ENCODE results near the gene PSTPIP1.

PSTPIP1 gene

DNA sequence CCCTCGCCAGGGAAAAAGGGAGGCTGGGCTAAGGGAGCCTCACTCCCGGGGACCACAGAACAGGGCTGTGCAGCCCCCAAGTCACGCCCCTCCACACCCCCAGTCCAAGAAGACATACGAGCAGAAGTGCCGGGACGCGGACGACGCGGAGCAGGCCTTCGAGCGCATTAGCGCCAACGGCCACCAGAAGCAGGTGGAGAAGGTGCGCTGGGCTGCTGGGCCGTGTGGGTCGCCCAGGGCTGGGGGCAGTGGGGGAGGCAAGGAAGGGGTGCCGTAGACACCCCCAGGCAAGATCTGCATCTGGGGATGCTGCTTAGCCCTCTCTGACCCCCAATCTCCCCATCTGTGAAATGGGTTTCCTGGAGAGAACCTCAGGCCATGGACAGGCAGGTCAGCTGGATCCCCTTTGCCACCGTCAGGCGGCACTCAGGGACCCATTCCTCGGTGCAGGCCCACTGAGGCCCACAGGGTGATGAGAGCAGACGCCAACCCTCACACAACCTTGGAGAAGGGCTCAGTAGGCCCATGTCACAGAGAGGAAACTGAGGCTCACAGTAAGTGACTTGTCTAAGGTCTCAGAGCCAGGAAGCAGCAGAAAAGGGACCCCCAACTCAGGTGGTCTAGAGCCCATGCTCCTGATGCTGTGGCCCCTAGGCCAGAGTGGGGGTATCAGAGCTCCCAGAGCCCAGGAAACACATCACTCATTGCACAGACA is 33.7 kb downstream of the PSTPIP1 start:
- Histone ChIP-seq H3K4me1 (ENCODE audit: control insufficient read depth, insufficient read depth, low read length, unreplicated experiment) (no peaks in the 10 kb centered on the region), H3K4me3 (ENCODE audit: low read depth, low read length) (peak overlapping the region; percentile 55), H2AFZ (ENCODE audit: low read length, unreplicated experiment) (peak overlapping the region; percentile 33), H3K36me3 (ENCODE audit: insufficient read depth, low read length) (no peaks in the 10 kb centered on the region), H3K27ac (ENCODE audit: low read depth, low read length) (no peak overlapping the region), H3K79me2 (ENCODE audit: control insufficient read depth, insufficient read depth, low read length, unreplicated experiment) (no peaks in the 10 kb centered on the region), H3K27me3 (ENCODE audit: insufficient read depth, low read length) (no peaks in the 10 kb centered on the region)

GRCh38 chr15:77029166-77030047 is 34.5 kb downstream of the PSTPIP1 start:
- no peaks in the 10 kb centered on the region for H3K27me3 ChIP-seq (ENCODE audit: insufficient read depth, low read length)

DNA sequence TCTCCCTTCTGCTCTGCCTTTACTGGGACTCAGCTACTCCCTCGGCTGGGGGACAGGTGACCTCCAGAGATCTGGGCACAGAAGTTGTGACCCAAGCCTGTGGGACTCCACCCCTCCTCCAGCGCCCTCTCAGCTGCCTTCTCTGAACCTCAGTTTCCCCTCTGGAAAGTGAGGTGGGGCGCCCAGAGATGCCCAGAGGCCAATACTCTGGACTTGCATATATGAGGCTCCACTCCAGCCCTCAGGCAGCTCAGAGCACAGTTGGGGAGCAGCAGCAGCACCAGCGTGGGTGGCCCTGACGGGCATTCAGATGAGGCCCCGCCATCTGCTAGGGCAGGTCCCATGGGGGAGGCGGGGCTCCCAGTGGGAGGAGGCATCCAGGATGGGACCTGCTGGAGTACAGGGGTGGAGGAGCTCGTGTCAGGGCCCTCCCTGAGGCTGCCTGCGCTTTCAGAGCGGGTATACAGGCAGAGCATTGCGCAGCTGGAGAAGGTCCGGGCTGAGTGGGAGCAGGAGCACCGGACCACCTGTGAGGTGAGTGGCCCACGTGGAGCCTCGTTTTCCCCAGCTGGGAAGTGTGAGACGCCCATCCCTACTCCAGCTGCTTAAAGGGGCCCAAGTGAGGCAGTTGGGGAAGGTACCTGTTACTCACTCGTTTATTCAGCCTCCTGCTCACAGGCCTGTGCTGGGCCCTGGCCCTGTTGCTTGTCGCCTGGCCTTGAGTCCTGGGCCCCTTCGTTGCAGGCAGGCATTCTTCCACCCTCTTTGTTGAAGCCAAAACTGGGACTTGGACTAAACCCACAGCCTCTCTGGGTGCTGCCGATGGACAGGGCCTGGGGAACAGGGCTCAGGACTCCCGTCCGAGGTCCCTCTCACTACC is 35.4 kb downstream of the PSTPIP1 start:
- no peak overlapping the region for H3K4me3 ChIP-seq (ENCODE audit: low read depth, low read length)
- H2AFZ ChIP-seq (ENCODE audit: low read length, unreplicated experiment), result no peak overlapping the region
- no peaks in the 10 kb centered on the region for H3K79me2 ChIP-seq (ENCODE audit: control insufficient read depth, insufficient read depth, low read length, unreplicated experiment)
- H3K27ac ChIP-seq (ENCODE audit: low read depth, low read length), result no peak overlapping the region
- no peaks in the 10 kb centered on the region for H3K27me3 ChIP-seq (ENCODE audit: insufficient read depth, low read length)
- H3K4me1 ChIP-seq (ENCODE audit: control insufficient read depth, insufficient read depth, low read length, unreplicated experiment), result no peaks in the 10 kb centered on the region
- H3K36me3 ChIP-seq (ENCODE audit: insufficient read depth, low read length), result no peaks in the 10 kb centered on the region

More at GRCh38 chr15:77029166-77030047, 34.5 kb downstream of the PSTPIP1 start:
- no peak overlapping the region for H3K27ac ChIP-seq (ENCODE audit: low read depth, low read length)
- no peaks in the 10 kb centered on the region for H3K36me3 ChIP-seq (ENCODE audit: insufficient read depth, low read length)
- H2AFZ ChIP-seq (ENCODE audit: low read length, unreplicated experiment), result no peak overlapping the region
- no peak overlapping the region for H3K4me3 ChIP-seq (ENCODE audit: low read depth, low read length)
- H3K4me1 ChIP-seq (ENCODE audit: control insufficient read depth, insufficient read depth, low read length, unreplicated experiment), result no peaks in the 10 kb centered on the region
- H3K79me2 ChIP-seq (ENCODE audit: control insufficient read depth, insufficient read depth, low read length, unreplicated experiment), result no peaks in the 10 kb centered on the region

- Histone ChIP-seq H3K27ac (ENCODE audit: low read depth, low read length) (no peak overlapping the region), H3K79me2 (ENCODE audit: control insufficient read depth, insufficient read depth, low read length, unreplicated experiment) (no peaks in the 10 kb centered on the region), H3K36me3 (ENCODE audit: insufficient read depth, low read length) (no peaks in the 10 kb centered on the region)
These were observed 36.0 kb downstream of the PSTPIP1 start for GRCh38 chr15:77030928-77031375.

DNA sequence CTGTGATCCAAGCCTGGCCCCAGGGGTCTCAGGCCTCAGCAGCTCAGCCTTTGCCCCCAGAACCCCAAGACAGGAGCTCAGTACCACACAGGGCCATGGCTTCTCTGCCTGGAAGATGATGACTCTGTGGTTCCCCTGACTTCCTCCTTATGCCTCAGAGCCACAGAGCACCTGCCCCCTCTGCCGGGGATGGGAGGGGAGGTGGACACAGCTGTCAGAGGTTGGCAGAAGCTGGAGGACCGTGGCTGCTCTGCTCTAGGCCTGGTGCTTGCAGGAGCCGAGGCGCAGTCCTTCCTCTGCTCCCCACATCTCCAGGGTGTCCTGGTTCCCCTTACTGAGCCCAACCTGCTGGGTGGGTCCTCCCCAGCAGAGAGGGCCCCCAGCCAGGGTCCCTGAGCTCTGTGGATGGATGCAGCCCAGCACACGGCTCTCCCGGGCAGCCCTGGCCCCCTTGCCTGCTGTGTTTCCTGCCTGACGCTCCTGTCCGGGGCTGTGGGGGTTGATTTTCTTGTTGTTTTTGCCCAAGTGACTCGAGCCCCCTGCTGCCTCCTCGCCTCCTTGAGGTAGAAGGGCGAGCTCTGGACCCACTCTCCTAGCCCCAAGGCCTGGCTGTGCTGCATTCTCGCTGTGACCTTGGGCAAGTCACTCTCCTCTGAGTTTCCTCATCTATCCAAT is 36.6 kb downstream of the PSTPIP1 start:
- H3K36me3 ChIP-seq (ENCODE audit: insufficient read depth, low read length), result no peaks in the 10 kb centered on the region
- no peaks in the 10 kb centered on the region for H3K27me3 ChIP-seq (ENCODE audit: insufficient read depth, low read length)
- no peak overlapping the region for H3K4me3 ChIP-seq (ENCODE audit: low read depth, low read length)
- H3K27ac ChIP-seq (ENCODE audit: low read depth, low read length), result no peak overlapping the region
- no peaks in the 10 kb centered on the region for H3K4me1 ChIP-seq (ENCODE audit: control insufficient read depth, insufficient read depth, low read length, unreplicated experiment)
- H2AFZ ChIP-seq (ENCODE audit: low read length, unreplicated experiment), result no peak overlapping the region
- no peaks in the 10 kb centered on the region for H3K79me2 ChIP-seq (ENCODE audit: control insufficient read depth, insufficient read depth, low read length, unreplicated experiment)

More at GRCh38 chr15:77030928-77031375, 36.0 kb downstream of the PSTPIP1 start:
- H3K4me3 ChIP-seq (ENCODE audit: low read depth, low read length), result no peak overlapping the region
- H3K27me3 ChIP-seq (ENCODE audit: insufficient read depth, low read length), result no peaks in the 10 kb centered on the region
- no peak overlapping the region for H2AFZ ChIP-seq (ENCODE audit: low read length, unreplicated experiment)
- no peaks in the 10 kb centered on the region for H3K4me1 ChIP-seq (ENCODE audit: control insufficient read depth, insufficient read depth, low read length, unreplicated experiment)

DNA sequence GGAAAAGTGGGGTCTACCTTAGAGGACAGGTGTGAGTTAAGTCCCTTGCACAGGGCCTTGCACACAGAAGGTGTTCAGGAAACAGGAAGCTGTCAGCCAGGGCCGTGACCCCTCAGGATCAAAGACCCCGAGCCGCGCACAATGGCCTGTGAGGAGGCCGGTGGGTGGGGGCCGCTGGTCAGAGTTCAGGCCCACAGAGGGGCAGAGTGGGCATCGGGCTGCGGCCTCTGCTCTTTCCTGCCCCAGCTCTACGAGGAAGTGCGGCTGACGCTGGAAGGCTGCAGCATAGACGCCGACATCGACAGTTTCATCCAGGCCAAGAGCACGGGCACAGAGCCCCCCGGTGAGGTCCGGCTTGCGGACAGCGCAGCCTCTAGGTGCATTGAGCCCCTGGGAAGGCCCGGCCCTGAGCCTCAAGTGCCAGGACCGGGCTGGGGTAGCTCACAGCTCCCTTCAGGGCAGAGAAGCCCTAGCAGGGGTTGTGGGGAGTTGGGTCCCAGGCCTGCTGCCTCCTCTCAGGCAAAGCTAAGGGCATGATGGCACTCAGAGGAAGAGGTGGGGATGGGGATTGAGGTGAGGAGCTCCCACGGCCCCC is 37.2 kb downstream of the PSTPIP1 start:
- Histone ChIP-seq H3K4me3 (ENCODE audit: low read depth, low read length) (no peak overlapping the region), H3K79me2 (ENCODE audit: control insufficient read depth, insufficient read depth, low read length, unreplicated experiment) (no peaks in the 10 kb centered on the region), H3K36me3 (ENCODE audit: insufficient read depth, low read length) (no peaks in the 10 kb centered on the region), H3K27ac (ENCODE audit: low read depth, low read length) (no peak overlapping the region), H3K4me1 (ENCODE audit: control insufficient read depth, insufficient read depth, low read length, unreplicated experiment) (no peaks in the 10 kb centered on the region), H2AFZ (ENCODE audit: low read length, unreplicated experiment) (no peak overlapping the region), H3K27me3 (ENCODE audit: insufficient read depth, low read length) (no peaks in the 10 kb centered on the region)

GRCh38 chr15:77032647-77033416 is 37.9 kb downstream of the PSTPIP1 start:
- no peak overlapping the region for H3K4me3 ChIP-seq (ENCODE audit: low read depth, low read length)
- H3K36me3 ChIP-seq (ENCODE audit: insufficient read depth, low read length), result no peaks in the 10 kb centered on the region
- H3K27ac ChIP-seq (ENCODE audit: low read depth, low read length), result no peak overlapping the region
- no peaks in the 10 kb centered on the region for H3K79me2 ChIP-seq (ENCODE audit: control insufficient read depth, insufficient read depth, low read length, unreplicated experiment)
- no peaks in the 10 kb centered on the region for H3K4me1 ChIP-seq (ENCODE audit: control insufficient read depth, insufficient read depth, low read length, unreplicated experiment)
- H3K27me3 ChIP-seq (ENCODE audit: insufficient read depth, low read length), result no peaks in the 10 kb centered on the region
- H2AFZ ChIP-seq (ENCODE audit: low read length, unreplicated experiment), result no peak overlapping the region

DNA sequence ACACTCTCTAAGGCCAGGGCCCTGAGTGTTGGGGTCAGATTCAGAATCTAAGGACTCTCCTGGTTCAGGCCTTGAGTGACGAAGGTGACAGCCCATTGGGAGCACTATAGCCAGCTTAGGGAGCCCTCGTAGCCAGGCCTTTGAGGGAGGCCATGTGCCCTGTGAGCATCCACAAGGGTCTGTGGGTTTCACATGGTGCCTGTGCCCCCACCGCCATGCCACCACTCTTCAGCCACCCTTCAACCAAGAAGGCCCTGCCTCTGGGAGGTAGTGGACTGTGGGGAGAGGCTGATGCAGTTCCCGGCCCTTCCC is 38.4 kb downstream of the PSTPIP1 start:
- Histone ChIP-seq H2AFZ (ENCODE audit: low read length, unreplicated experiment) (no peak overlapping the region), H3K4me1 (ENCODE audit: control insufficient read depth, insufficient read depth, low read length, unreplicated experiment) (no peaks in the 10 kb centered on the region), H3K27ac (ENCODE audit: low read depth, low read length) (no peak overlapping the region), H3K79me2 (ENCODE audit: control insufficient read depth, insufficient read depth, low read length, unreplicated experiment) (no peaks in the 10 kb centered on the region), H3K27me3 (ENCODE audit: insufficient read depth, low read length) (no peaks in the 10 kb centered on the region), H3K4me3 (ENCODE audit: low read depth, low read length) (no peak overlapping the region), H3K36me3 (ENCODE audit: insufficient read depth, low read length) (no peaks in the 10 kb centered on the region)

- Histone ChIP-seq H3K36me3 (ENCODE audit: insufficient read depth, low read length) (no peaks in the 10 kb centered on the region), H3K27ac (ENCODE audit: low read depth, low read length) (no peak overlapping the region)
These were observed 39.1 kb downstream of the PSTPIP1 start for GRCh38 chr15:77033729-77034671.

More at GRCh38 chr15:77033729-77034671, 39.1 kb downstream of the PSTPIP1 start:
- Histone ChIP-seq H3K4me1 (ENCODE audit: control insufficient read depth, insufficient read depth, low read length, unreplicated experiment) (no peaks in the 10 kb centered on the region), H3K4me3 (ENCODE audit: low read depth, low read length) (no peak overlapping the region), H3K79me2 (ENCODE audit: control insufficient read depth, insufficient read depth, low read length, unreplicated experiment) (no peaks in the 10 kb centered on the region), H2AFZ (ENCODE audit: low read length, unreplicated experiment) (no peak overlapping the region), H3K27me3 (ENCODE audit: insufficient read depth, low read length) (no peaks in the 10 kb centered on the region)

Measured in ACC112 (cell line).